Liver (tissue), 3 donors: ENCODE data around the gene CACNA1D.

ENCODE experiments used
- ATF3 ChIP-seq: IDR thresholded peaks from 2 replicates; pipeline ENCODE4 v1.6.1; 2016; ENCODE audit warnings: antibody characterized with exemption
- CTCF ChIP-seq: fragments of 150-350 bp; IDR thresholded peaks from 2 replicates; pipeline ENCODE4 v1.5.1; 2017; ENCODE audit warnings: improper control_type of control experiment, low read depth, low read length; ENCODE audit not compliant: missing input control
- EGR1 ChIP-seq, 2 donors: IDR thresholded peaks; 2 replicates each; pipeline ENCODE4 v1.6.1; 2016 to 2018; ENCODE audit warnings: antibody characterized with exemption in 2 of 2, low read depth in 2 of 2
- FOXA1 ChIP-seq: IDR thresholded peaks from 2 replicates; pipeline ENCODE4 v1.6.1; 2016; ENCODE audit warnings: antibody characterized with exemption
- GABPA ChIP-seq, 2 donors: IDR thresholded peaks in 1 of 2; conservative IDR thresholded peaks in 1 of 2; 2 replicates each; pipeline ENCODE4 v1.6.1; 2016; ENCODE audit warnings: antibody characterized with exemption in 2 of 2, mild to moderate bottlenecking in 1 of 2, moderate library complexity in 1 of 2
- JUND ChIP-seq, 2 donors: IDR thresholded peaks; 2 replicates each; pipeline ENCODE4 v1.6.1; 2016; ENCODE audit warnings: antibody characterized with exemption in 2 of 2
- RAD21 ChIP-seq, 2 donors: IDR thresholded peaks; 2 replicates each; pipeline ENCODE4 v1.6.1; 2016; ENCODE audit warnings: antibody characterized with exemption in 2 of 2, mild to moderate bottlenecking in 2 of 2
- REST ChIP-seq: IDR thresholded peaks from 2 replicates; pipeline ENCODE4 v1.6.1; 2016; ENCODE audit warnings: antibody characterized with exemption, mild to moderate bottlenecking
- RXRA ChIP-seq, 2 donors: IDR thresholded peaks; 2 replicates each; pipeline ENCODE4 v1.6.1; 2017 to 2018; ENCODE audit warnings: antibody characterized with exemption in 2 of 2, mild to moderate bottlenecking in 1 of 2
- SP1 ChIP-seq: IDR thresholded peaks from 2 replicates; pipeline ENCODE4 v1.6.1; 2018; ENCODE audit warnings: antibody characterized with exemption, mild to moderate bottlenecking
- TAF1 ChIP-seq: conservative IDR thresholded peaks from 2 replicates; pipeline ENCODE4 v1.6.1; 2016; ENCODE audit warnings: antibody characterized with exemption, mild to moderate bottlenecking
- YY1 ChIP-seq: IDR thresholded peaks from 2 replicates; pipeline ENCODE4 v1.6.1; 2016; ENCODE audit warnings: antibody characterized with exemption, mild to moderate bottlenecking
- donor health status: healthy.
- donor health status: healthy.

- TF ChIP-seq REST (no peak), TAF1 (no peak), CTCF (no peak), RAD21 (IDR thresholded peaks at IDR 0.05) (no peak), RXRA (IDR thresholded peaks at IDR 0.05) (no peak), EGR1 (IDR thresholded peaks at IDR 0.05; ENCODE audit: low read depth in 2 of 2) (no peak), YY1 (no peak), ATF3 (no peak), GABPA (IDR thresholded peaks at IDR 0.05 in 1 of 2, conservative IDR thresholded peaks at IDR 0.05 in 1 of 2) (no peak), FOXA1 (no peak), SP1 (no peak), JUND (IDR thresholded peaks at IDR 0.05) (no peak)
Measured at GRCh38 chr3:53802256-53802880, 308.0 kb downstream of the CACNA1D start.
